ENCODE measurements around the gene B9D2. TPM values are rescaled to one million over a fixed set of nuclear protein-coding genes. Genes with fewer than 3 reads are reported as not detected.

The B9D2 gene
- total RNA-seq, 4 donors from 2014 or later = 1.6 to 4.8 (median 3.1) TPM

DNA sequence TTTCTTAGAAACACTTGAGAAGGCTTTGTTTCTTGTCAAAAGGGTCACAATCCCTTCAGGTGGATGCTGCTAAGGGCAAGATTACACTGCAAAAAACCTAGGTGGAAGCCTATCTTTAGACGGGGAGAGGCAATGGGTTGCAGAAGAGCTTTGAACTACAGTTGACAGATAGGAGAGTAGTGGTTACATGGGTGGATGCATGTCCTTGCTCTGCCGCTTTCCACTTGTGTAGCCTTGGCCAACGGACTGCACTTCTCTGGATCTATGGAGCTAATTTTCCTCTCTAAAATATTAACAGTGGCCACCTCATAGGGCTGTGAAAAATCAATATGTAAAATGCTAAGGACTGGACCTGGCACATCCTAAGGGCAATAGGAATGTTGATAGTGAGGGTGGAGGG, 34.6 kb upstream of the B9D2 start:
- TF ChIP-seq, protein P1, sequence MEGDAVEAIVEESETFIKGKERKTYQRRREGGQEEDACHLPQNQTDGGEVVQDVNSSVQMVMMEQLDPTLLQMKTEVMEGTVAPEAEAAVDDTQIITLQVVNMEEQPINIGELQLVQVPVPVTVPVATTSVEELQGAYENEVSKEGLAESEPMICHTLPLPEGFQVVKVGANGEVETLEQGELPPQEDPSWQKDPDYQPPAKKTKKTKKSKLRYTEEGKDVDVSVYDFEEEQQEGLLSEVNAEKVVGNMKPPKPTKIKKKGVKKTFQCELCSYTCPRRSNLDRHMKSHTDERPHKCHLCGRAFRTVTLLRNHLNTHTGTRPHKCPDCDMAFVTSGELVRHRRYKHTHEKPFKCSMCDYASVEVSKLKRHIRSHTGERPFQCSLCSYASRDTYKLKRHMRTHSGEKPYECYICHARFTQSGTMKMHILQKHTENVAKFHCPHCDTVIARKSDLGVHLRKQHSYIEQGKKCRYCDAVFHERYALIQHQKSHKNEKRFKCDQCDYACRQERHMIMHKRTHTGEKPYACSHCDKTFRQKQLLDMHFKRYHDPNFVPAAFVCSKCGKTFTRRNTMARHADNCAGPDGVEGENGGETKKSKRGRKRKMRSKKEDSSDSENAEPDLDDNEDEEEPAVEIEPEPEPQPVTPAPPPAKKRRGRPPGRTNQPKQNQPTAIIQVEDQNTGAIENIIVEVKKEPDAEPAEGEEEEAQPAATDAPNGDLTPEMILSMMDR (IDR thresholded peaks at IDR 0.05; ENCODE audit: low read depth) = no peak

DNA sequence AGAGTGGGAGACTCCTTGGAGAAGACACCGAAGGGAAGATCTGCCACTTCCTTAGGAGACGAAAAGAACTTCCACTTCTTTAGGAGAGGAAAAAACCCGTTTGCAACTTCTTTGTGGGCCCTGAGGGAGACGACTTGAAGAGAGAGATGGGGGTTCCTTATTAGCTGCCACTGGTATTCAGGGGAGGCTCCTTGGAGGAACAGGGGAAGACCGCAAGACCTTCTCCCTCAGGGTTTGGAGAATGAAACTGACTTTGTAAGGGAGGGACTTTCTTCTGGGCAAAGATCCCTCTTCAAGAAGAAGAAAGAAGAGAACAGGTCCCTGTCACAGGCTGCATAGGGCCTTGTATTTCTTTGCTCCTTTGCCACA, 34.1 kb upstream of the B9D2 start:
- TF ChIP-seq, protein P1 (IDR thresholded peaks at IDR 0.05; ENCODE audit: low read depth) = no peak

DNA sequence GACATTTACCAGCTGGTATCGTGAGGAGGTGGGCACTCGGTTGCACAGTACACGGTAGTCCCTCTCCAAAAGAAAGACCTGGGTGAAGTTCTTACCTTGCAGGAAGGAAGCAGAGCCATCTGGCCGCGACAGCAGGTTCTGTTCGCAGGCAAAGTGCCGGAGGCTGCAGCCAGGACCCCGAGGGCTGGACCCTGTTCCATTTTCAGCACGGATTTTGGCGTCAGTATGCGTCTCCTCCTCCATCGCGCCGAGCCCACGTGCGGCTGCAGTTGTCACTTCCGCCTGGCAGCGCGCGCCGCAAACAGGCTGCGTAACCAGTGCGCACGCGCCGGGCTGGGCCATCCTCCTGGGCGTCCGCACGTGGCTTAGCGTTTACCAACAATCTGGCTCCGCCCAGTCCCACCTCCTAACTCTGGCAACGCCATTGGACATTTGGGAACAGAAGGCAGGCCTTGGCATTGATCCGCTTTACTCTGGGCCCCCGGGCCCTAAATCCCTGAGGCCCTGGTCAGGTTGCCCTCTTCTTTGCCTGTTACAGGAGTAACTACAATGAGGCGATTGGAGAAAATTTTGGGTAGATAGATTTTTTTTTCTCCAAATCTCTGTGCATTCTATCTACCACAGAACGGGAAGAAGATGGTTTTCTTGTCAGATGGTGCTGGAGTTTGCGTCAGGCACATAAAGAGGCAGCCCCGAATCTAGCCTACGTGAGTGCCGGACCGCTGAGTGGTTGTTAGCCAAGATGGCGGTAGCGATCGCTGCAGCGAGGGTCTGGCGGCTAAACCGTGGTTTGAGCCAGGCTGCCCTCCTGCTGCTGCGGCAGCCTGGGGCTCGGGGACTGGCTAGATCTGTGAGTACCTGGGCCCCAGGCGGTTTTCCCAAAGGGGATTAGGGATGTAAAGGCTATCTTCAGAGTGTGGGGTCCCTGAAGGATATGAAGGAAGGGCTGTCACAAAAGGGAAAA, 33.4 kb upstream of the B9D2 start, which contains the start of the genes BCKDHA and EXOSC5:
TSS of gene BCKDHA (plus strand) at position 733 of the 964 bp plus-strand sequence. CDS start at position 743, 10 bp downstream.
TSS of gene EXOSC5 (minus strand) at position 274 of the 964 bp plus-strand sequence. CDS start at position 243, 31 bp downstream.
- TF ChIP-seq, protein P1 (IDR thresholded peaks at IDR 0.05; ENCODE audit: low read depth) = no peak

DNA sequence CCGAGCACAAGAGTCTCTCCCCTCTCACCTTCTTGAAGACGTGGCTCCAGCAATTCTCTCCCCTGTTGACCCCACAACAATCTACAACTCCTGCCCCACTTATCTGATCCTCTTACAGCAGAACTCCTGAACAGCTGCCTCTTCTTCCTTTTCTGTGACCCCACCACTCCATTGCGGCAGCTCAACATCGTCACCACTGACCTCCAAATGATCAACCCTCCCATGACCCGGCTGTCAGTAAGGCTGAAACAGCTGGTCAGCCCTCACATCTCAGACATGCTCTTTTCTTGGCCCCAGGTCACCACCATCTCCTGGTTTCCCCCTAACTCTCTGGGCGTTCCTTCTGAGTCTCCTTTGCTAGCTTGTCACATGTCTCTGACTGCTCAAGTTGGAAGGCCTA, 31.4 kb upstream of the B9D2 start:
- TF ChIP-seq, protein P1 (IDR thresholded peaks at IDR 0.05; ENCODE audit: low read depth) = no peak

DNA sequence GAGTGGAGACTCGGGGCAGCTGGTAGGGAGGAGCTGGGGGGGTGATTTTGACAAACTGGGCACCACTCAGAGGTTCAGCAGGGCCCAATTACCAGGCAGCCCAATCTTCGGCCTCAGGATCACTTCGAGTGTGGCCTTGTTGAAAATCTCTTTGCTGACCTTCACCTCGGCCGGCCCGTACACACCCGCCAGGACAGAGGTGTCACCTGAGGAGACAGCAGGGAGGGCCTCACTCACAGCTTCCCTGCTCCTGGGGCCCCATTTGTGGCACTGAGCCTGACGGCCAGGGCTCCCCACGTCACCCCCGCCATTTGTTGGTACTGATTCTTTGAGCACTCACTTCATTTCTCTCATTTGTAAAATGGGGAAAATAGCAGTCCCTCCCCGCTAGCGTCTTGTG, 28.8 kb upstream of the B9D2 start:
- TF ChIP-seq, protein P1 (IDR thresholded peaks at IDR 0.05; ENCODE audit: low read depth) = no peak

DNA sequence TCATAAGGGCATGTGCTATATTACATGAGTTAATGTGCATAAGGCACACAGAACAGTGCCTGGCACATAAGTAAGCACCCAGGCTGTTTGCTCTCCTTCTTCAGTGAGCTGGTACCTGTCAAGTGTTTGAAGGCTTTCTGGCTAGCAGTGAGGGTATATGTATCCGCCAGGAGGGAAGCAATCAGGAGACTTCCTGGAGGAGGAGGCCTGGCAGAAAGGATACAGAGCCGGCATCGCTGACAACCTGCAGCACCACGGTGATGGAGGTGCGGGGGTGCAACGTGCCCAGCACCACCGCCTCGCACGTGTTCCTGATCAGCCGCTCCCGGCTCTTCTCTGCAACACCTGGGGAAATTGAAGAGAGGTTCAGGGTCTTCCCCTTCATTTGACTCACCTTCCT, 27.7 kb upstream of the B9D2 start:
- TF ChIP-seq, protein P1 (IDR thresholded peaks at IDR 0.05; ENCODE audit: low read depth) = no peak

DNA sequence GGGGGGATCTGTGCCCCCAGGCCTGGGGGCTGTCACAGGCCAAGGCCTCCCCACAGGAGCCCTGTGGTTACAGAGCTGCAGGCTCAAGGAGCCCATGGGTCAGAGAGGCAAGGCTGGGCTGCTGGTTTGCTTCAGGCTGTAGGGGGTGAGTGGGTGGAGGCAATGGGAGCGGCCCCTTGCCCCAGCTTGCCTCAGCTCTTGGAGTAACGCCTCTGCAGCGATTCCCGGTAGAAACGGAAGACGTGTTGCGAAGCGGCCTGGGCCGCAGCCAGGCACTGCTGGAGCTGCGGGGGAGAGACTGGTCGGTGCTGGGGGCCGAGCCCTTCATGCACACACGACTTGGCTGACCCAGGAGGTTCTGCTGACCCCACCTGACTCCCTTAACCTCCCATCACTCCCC, 22.5 kb upstream of the B9D2 start:
- TF ChIP-seq, protein P1 (IDR thresholded peaks at IDR 0.05; ENCODE audit: low read depth) = no peak

Measured in subcutaneous adipose tissue (tissue), 4 donors.